ENCODE measurements around the gene TNFRSF12A. TPM values are rescaled to one million over a fixed set of nuclear protein-coding genes. Genes with fewer than 3 reads are reported as not detected.

Gene TNFRSF12A
- total and polyA plus RNA-seq, 8 donors = 1.8 to 134 (median 51.6) TPM

DNA sequence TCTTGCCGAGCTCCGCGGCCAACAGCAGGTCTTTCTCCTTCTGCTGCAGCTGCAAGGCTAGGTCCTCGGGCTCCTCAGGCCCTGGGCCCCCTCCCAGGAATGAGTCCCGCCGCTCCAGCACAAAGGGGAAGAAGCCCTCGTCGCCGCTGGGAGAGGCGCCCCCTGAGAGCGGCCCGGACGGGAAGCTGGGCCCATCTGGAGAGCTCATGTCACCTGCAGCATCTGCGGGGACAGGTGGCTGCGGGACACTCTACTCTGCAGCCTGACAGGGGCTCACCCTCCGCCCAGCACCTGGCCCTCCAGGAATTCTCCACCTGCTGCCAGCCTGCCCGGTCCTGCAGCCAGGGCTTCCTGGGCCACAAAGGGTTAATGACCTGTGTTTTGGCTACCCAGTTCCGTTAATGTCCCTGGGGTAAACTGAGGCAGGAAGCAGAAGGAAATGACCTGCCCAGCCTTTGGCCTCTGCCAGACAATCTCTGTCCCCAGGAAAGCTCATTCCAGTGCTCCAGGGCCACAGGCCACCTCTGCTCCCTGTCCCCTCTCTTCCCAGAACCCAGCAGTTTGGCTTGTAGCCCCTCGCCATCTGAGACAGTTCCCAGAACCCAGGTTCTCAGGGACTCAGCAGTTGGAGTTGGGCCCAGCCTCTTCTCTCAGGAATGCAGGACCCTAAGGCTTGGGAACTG, 15.3 kb downstream of the TNFRSF12A start:
- no peak for DNase-seq
- WGBS, 5 donors = 51 to 66% (median 52%) methylated on average over 9 to 19 of the region's 19 CpGs
- intact Hi-C loops (cut with DNase I; ENCODE audit: low total_unique reads) = no loop called here
- no peak for TF ChIP-seq POLR2A (IDR thresholded peaks at IDR 0.05)
- no peak for TF ChIP-seq EP300 (IDR thresholded peaks at IDR 0.05)
- TF ChIP-seq POLR2AphosphoS5 (IDR thresholded peaks at IDR 0.05) = no peak
- TF ChIP-seq, protein P1, sequence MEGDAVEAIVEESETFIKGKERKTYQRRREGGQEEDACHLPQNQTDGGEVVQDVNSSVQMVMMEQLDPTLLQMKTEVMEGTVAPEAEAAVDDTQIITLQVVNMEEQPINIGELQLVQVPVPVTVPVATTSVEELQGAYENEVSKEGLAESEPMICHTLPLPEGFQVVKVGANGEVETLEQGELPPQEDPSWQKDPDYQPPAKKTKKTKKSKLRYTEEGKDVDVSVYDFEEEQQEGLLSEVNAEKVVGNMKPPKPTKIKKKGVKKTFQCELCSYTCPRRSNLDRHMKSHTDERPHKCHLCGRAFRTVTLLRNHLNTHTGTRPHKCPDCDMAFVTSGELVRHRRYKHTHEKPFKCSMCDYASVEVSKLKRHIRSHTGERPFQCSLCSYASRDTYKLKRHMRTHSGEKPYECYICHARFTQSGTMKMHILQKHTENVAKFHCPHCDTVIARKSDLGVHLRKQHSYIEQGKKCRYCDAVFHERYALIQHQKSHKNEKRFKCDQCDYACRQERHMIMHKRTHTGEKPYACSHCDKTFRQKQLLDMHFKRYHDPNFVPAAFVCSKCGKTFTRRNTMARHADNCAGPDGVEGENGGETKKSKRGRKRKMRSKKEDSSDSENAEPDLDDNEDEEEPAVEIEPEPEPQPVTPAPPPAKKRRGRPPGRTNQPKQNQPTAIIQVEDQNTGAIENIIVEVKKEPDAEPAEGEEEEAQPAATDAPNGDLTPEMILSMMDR (IDR thresholded peaks at IDR 0.05) = no peak
- Histone ChIP-seq H3K36me3 (peaks cover 0 to 4% (median 0%) of the 10 kb centered on the region in 4 donors), H3K4me1 (peaks cover 4 to 40% (median 34%) of the 10 kb centered on the region in 4 donors), H3K9me3 (no peaks in the 10 kb centered on the region), H3K27ac (peak overlapping the region; percentile 84 to 89 (median 85)), H3K4me3 (peak overlapping the region; percentile 45 to 56 (median 51)), H3K27me3 (peaks cover 8 to 100% (median 66%) of the 10 kb centered on the region in 3 donors)

DNA sequence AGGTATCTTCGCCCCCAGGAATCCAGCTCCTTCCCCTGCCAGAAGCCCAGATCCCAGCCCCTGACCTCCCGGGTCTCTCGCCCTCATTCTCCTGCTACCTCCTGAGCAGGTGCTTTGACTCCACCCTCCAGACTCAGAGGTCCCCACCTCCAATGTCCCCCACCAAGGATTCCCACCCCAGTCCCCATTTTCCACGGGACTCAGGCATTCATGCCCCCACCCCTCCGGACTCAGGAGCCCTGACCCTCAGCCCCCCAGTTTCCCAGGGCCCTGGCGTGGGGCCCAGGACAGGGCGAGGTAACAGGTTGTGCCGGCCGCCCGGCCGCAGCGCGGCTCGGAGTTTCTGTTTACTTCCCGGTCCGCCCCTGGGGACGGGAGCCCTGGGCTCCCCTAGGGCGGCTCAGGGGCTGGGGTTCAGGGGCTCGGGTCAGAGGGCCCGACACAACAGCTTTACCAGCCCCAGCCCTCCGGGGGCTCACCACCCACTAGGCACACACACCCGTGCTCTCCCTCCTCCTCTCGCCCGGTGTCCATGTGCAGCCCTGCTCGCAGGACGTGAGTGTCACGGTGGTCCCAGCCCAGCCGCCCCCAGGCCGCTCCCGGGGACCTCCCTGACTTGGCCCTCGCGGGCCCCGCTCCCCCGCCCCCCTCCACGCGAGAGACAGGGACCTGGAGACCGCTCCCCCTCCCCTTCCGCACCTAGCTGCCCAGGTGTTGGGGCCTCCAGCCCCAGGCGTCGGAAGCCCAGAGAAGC, 16.0 kb downstream of the TNFRSF12A start:
- peak overlapping the region; percentile 84 to 89 (median 85) for H3K27ac ChIP-seq
- H3K9me3 ChIP-seq = no peaks in the 10 kb centered on the region
- TF ChIP-seq POLR2AphosphoS5 (IDR thresholded peaks at IDR 0.05) = peak in 2 of 3 donors; percentile 28 to 43
- TF ChIP-seq EP300 (IDR thresholded peaks at IDR 0.05) = no peak
- H3K4me1 ChIP-seq = peaks cover 4 to 38% (median 34%) of the 10 kb centered on the region in 4 donors
- intact Hi-C loops (cut with DNase I; ENCODE audit: low total_unique reads) = no loop called here
- H3K4me3 ChIP-seq = peak overlapping the region; percentile 45 to 56 (median 51)
- 0 to 3% (median 2%) methylated on average over 11 to 40 of the region's 40 CpGs for WGBS, 5 donors
- H3K36me3 ChIP-seq = no peaks in the 10 kb centered on the region
- H3K27me3 ChIP-seq = peaks cover 7 to 100% (median 63%) of the 10 kb centered on the region in 3 donors
- peak; percentile 75 to 79 for DNase-seq

DNA sequence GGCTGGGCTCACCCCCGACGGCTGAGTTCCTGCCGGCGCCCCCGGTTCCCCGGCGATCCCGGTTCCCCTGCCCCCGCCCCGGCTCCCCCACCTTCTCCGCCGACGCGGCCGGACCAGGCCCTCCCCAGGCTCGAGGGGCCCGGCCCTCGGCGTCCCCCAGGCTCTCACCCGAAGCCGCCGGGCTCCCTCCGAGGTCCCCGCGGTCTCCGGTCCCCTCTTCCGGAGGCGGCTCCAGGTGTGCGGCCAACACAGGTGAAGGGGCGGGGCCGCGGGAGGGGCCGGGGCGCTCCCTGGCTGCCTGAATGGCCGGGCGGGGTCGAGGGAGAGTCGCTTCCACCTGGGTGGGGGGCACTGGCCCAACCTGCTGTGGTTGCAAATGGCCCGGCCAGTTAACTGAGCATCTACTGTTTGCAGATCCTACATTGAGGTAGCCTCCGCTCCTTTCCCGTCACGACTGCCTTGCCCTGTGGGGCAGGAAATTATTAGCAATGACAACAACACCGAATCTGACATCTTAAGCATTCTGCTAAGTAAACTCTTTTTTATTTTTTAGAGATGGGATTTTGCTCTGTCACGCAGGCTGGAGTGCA, 16.7 kb downstream of the TNFRSF12A start, which contains the start of gene BICDL2:
Gene BICDL2, minus strand, starts transcription at position 219 of the 590 bp plus-strand sequence. CDS start 1,448 bp downstream, outside the sequence.
- intact Hi-C loops (cut with DNase I; ENCODE audit: low total_unique reads) = no loop called here
- Histone ChIP-seq H3K4me1 (peaks cover 4 to 33% (median 30%) of the 10 kb centered on the region in 4 donors), H3K4me3 (peak within 1 kb of the TSS; percentile 45 to 56 (median 51)), H3K36me3 (no peaks in the 10 kb centered on the region), H3K9me3 (no peaks in the 10 kb centered on the region), H3K27me3 (peaks cover 7 to 100% (median 65%) of the 10 kb centered on the region in 3 donors), H3K27ac (peak within 1 kb of the TSS; percentile 84 to 89 (median 85))
- WGBS, 5 donors = 3 to 16% (median 5%) methylated on average over 8 to 44 of the region's 44 CpGs
- TF ChIP-seq POLR2A (IDR thresholded peaks at IDR 0.05) = no peak
- TF ChIP-seq POLR2AphosphoS5 (IDR thresholded peaks at IDR 0.05) = peak in 2 of 3 donors; percentile 51 to 60
- TF ChIP-seq, protein P1 (IDR thresholded peaks at IDR 0.05) = no peak
- TF ChIP-seq EP300 (IDR thresholded peaks at IDR 0.05) = no peak
- DNase-seq = peak; percentile 74 to 83

DNA sequence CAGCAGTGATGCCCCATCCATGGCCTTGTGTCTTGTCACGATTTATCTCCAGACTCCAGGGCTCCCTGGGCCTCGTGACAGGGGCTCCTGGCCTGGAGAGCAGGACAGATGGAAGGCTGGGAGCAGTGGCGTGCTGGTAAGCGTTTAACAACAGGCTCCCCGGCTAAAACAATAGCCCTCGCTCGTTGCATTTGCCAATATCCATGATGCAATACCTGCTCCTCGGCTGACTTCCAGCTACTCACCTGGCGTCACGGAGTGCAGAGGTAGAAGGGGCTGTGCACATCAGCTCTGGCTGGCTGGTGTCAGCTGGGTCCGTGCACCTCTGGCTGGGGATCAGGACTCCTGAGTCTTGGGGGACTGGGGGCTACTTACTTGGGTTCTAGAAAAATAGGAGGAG, 18.1 kb downstream of the TNFRSF12A start:
- Histone ChIP-seq H3K4me1 (peaks cover 4 to 33% (median 28%) of the 10 kb centered on the region in 4 donors), H3K4me3 (no peak overlapping the region), H3K36me3 (no peaks in the 10 kb centered on the region), H3K9me3 (no peaks in the 10 kb centered on the region), H3K27me3 (peaks cover 7 to 98% (median 65%) of the 10 kb centered on the region in 3 donors), H3K27ac (peak overlapping the region in 4 of 5 donors; percentile 10 to 59 (median 30))
- intact Hi-C loops (cut with DNase I; ENCODE audit: low total_unique reads) = no loop called here
- 13 to 35% (median 23%) methylated on average over 3 to 11 of the region's 11 CpGs for WGBS, 5 donors
- TF ChIP-seq, protein P1 (IDR thresholded peaks at IDR 0.05) = no peak
- no peak for TF ChIP-seq EP300 (IDR thresholded peaks at IDR 0.05)
- DNase-seq = peak; percentile 66 to 88
